Measurements from ENCODE around the gene MRAP. TPM values are rescaled to one million over a fixed set of nuclear protein-coding genes. Genes with fewer than 3 reads are reported as not detected.
A peak's percentile ranks its signal among the peaks of the same experiment; 100 is the strongest.

The MRAP gene
- total RNA-seq, 1 donor from 2014 or later, result not detected

- Mint-ChIP-seq H3K4me1 (no peaks in the 10 kb centered on the region), H3K36me3 (peaks cover 10% of the 10 kb centered on the region), H3K4me3 (no peak overlapping the region), H3K27me3 (ENCODE audit: low read depth) (no peaks in the 10 kb centered on the region), H3K27ac (no peak overlapping the region), H3K9me3 (no peaks in the 10 kb centered on the region)
- no peak for DNase-seq (ENCODE audit: low spot score in 2 of 2, unreplicated experiment in 2 of 2)
- TF ChIP-seq, protein P1, sequence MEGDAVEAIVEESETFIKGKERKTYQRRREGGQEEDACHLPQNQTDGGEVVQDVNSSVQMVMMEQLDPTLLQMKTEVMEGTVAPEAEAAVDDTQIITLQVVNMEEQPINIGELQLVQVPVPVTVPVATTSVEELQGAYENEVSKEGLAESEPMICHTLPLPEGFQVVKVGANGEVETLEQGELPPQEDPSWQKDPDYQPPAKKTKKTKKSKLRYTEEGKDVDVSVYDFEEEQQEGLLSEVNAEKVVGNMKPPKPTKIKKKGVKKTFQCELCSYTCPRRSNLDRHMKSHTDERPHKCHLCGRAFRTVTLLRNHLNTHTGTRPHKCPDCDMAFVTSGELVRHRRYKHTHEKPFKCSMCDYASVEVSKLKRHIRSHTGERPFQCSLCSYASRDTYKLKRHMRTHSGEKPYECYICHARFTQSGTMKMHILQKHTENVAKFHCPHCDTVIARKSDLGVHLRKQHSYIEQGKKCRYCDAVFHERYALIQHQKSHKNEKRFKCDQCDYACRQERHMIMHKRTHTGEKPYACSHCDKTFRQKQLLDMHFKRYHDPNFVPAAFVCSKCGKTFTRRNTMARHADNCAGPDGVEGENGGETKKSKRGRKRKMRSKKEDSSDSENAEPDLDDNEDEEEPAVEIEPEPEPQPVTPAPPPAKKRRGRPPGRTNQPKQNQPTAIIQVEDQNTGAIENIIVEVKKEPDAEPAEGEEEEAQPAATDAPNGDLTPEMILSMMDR (IDR thresholded peaks at IDR 0.05; ENCODE audit: unreplicated experiment), result no peak
Measured at GRCh38 chr21:32270748-32271147, 27.9 kb upstream of the MRAP start.

- no peak for DNase-seq (ENCODE audit: low spot score in 2 of 2, unreplicated experiment in 2 of 2)
- TF ChIP-seq, protein P1 (IDR thresholded peaks at IDR 0.05; ENCODE audit: unreplicated experiment), result no peak
- Mint-ChIP-seq H3K4me3 (no peak overlapping the region), H3K27me3 (ENCODE audit: low read depth) (no peaks in the 10 kb centered on the region), H3K9me3 (no peaks in the 10 kb centered on the region), H3K36me3 (no peaks in the 10 kb centered on the region), H3K27ac (no peak overlapping the region), H3K4me1 (peaks cover 15% of the 10 kb centered on the region)
Measured at GRCh38 chr21:32276671-32277070, 22.0 kb upstream of the MRAP start.

DNA sequence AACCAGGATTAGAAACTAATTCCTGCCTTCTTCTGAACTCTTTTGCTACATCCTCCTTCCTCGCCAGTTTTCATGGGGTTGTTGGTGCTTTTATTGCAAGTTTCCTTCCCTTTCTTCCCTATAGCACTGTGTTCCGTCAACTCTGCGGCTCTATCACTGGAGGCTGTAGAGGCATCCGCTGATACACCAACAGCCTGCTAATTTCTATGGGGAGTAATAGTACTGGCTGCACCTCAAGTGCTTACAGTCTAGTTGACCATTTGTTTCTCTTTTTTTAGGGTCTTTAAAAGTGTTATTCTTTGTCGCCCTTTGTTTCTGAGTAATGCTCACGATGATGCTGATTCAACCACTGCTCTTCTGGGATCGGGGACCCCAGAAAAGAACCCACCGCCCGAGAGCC, 20.6 kb upstream of the MRAP start:
- no peak for DNase-seq (ENCODE audit: low spot score in 2 of 2, unreplicated experiment in 2 of 2)
- H3K4me3 Mint-ChIP-seq, result peak overlapping the region; percentile 100
- H3K36me3 Mint-ChIP-seq, result no peaks in the 10 kb centered on the region
- peaks cover 15% of the 10 kb centered on the region for H3K4me1 Mint-ChIP-seq
- TF ChIP-seq, protein P1 (IDR thresholded peaks at IDR 0.05; ENCODE audit: unreplicated experiment), result no peak
- no peaks in the 10 kb centered on the region for H3K27me3 Mint-ChIP-seq (ENCODE audit: low read depth)
- H3K27ac Mint-ChIP-seq, result peak overlapping the region; percentile 96
- H3K9me3 Mint-ChIP-seq, result no peaks in the 10 kb centered on the region

GRCh38 chr21:32278518-32279376, 19.9 kb upstream of the MRAP start, which contains the start of gene MIS18A:
MIS18A (minus strand) TSS chr21:32279049; CDS start chr21:32279014, 35 bp downstream.
- Mint-ChIP-seq H3K27me3 (ENCODE audit: low read depth) (no peaks in the 10 kb centered on the region), H3K27ac (peak within 1 kb of the TSS; percentile 96), H3K9me3 (no peaks in the 10 kb centered on the region), H3K36me3 (no peaks in the 10 kb centered on the region), H3K4me3 (peak within 1 kb of the TSS; percentile 100), H3K4me1 (peaks cover 15% of the 10 kb centered on the region)
- peak; percentile 95 to 99 for DNase-seq (ENCODE audit: low spot score in 2 of 2, unreplicated experiment in 2 of 2)
- TF ChIP-seq, protein P1 (IDR thresholded peaks at IDR 0.05; ENCODE audit: unreplicated experiment), result no peak

- TF ChIP-seq, protein P1 (IDR thresholded peaks at IDR 0.05; ENCODE audit: unreplicated experiment), result no peak
- no peaks in the 10 kb centered on the region for H3K36me3 Mint-ChIP-seq
- peak overlapping the region; percentile 100 for H3K4me3 Mint-ChIP-seq
- peaks cover 15% of the 10 kb centered on the region for H3K4me1 Mint-ChIP-seq
- no peaks in the 10 kb centered on the region for H3K9me3 Mint-ChIP-seq
- H3K27ac Mint-ChIP-seq, result peak overlapping the region; percentile 96
- H3K27me3 Mint-ChIP-seq (ENCODE audit: low read depth), result no peaks in the 10 kb centered on the region
- no peak for DNase-seq (ENCODE audit: low spot score in 2 of 2, unreplicated experiment in 2 of 2)
Measured at GRCh38 chr21:32279377-32279680, 19.3 kb upstream of the MRAP start.

All from mesothelial cell of epicardium (in vitro differentiated cells).